Osteocyte (in vitro differentiated cells): ENCODE measurements around the gene PTPRG. TPM values are rescaled to one million over a fixed set of nuclear protein-coding genes. Genes with fewer than 3 reads are reported as not detected.
A peak's percentile ranks its signal among the peaks of the same experiment; 100 is the strongest.

ENCODE experiments used
- DNase-seq: peaks from one replicate; pipeline ENCODE4 v3.0.0; 2021; ENCODE audit warnings: mixed read lengths; ENCODE audit not compliant: unreplicated experiment; ENCODE audit errors: extremely low spot score
- H3K27ac Mint-ChIP-seq: one replicate; pipeline ENCODE4 v1.8.0; 2021; ENCODE audit warnings: mild to moderate bottlenecking, mixed read lengths; ENCODE audit not compliant: unreplicated experiment
- H3K27me3 Mint-ChIP-seq: one replicate; pipeline ENCODE4 v1.8.0; 2021; ENCODE audit warnings: mixed read lengths; ENCODE audit not compliant: unreplicated experiment
- H3K36me3 Mint-ChIP-seq: one replicate; pipeline ENCODE4 v1.8.0; 2021; ENCODE audit warnings: mixed read lengths; ENCODE audit not compliant: unreplicated experiment
- H3K4me1 Mint-ChIP-seq: one replicate; pipeline ENCODE4 v1.8.0; 2021; ENCODE audit warnings: mixed read lengths; ENCODE audit not compliant: unreplicated experiment
- H3K4me3 Mint-ChIP-seq: one replicate; pipeline ENCODE4 v1.8.0; 2021; ENCODE audit warnings: mild to moderate bottlenecking, moderate library complexity, mixed read lengths; ENCODE audit not compliant: unreplicated experiment
- H3K9me3 Mint-ChIP-seq: one replicate; pipeline ENCODE4 v1.8.0; 2021; ENCODE audit warnings: mixed read lengths; ENCODE audit not compliant: unreplicated experiment
- total RNA-seq: library from RNA; stranded (reverse); gene quantifications from 2 replicates; pipeline ENCODE4 v1.2.1, GENCODE V29; 2021
- TF ChIP-seq, protein P1 (sequence below): fragments of 200-600 bp; sonication (generic); IDR thresholded peaks from 2 replicates; pipeline ENCODE4 v1.5.0; 2021; ENCODE audit warnings: antibody characterized with exemption, mild to moderate bottlenecking, moderate library complexity

Gene PTPRG
- total RNA-seq, 1 donor from 2014 or later: 48.1 TPM

GRCh38 chr3:61924991-61925390 lies 363.6 kb downstream of the PTPRG start:
- H3K4me1 Mint-ChIP-seq: peaks cover 26% of the 10 kb centered on the region
- no peak overlapping the region for H3K4me3 Mint-ChIP-seq
- TF ChIP-seq, protein P1, sequence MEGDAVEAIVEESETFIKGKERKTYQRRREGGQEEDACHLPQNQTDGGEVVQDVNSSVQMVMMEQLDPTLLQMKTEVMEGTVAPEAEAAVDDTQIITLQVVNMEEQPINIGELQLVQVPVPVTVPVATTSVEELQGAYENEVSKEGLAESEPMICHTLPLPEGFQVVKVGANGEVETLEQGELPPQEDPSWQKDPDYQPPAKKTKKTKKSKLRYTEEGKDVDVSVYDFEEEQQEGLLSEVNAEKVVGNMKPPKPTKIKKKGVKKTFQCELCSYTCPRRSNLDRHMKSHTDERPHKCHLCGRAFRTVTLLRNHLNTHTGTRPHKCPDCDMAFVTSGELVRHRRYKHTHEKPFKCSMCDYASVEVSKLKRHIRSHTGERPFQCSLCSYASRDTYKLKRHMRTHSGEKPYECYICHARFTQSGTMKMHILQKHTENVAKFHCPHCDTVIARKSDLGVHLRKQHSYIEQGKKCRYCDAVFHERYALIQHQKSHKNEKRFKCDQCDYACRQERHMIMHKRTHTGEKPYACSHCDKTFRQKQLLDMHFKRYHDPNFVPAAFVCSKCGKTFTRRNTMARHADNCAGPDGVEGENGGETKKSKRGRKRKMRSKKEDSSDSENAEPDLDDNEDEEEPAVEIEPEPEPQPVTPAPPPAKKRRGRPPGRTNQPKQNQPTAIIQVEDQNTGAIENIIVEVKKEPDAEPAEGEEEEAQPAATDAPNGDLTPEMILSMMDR: no peak
- H3K27me3 Mint-ChIP-seq: no peaks in the 10 kb centered on the region
- H3K27ac Mint-ChIP-seq: no peak overlapping the region
- H3K36me3 Mint-ChIP-seq: no peaks in the 10 kb centered on the region
- H3K9me3 Mint-ChIP-seq: peaks cover 5% of the 10 kb centered on the region
- no peak for DNase-seq

DNA sequence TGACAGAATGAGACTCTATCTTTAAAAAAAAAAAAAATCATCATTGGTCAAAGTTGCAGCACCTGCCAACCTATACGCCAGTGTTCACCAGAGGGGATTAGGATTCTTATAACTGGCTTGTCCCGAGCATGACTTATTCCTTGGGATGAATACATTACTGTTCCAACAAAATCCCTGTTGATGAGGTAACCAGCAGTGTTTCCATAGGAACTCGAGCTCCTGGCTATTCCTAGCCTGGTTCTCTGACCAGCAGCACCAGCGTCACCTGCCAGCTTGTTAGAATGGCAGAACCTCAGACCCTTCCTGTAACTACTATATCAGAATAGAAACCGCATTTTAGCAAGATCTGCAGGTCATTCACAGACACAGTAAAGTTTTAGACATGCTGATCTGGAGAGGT lies 364.4 kb downstream of the PTPRG start:
- Mint-ChIP-seq H3K27me3 (no peaks in the 10 kb centered on the region), H3K4me1 (peaks cover 26% of the 10 kb centered on the region), H3K9me3 (peaks cover 5% of the 10 kb centered on the region), H3K27ac (no peak overlapping the region), H3K4me3 (no peak overlapping the region), H3K36me3 (peaks cover 2% of the 10 kb centered on the region)
- TF ChIP-seq, protein P1: no peak
- no peak for DNase-seq

DNA sequence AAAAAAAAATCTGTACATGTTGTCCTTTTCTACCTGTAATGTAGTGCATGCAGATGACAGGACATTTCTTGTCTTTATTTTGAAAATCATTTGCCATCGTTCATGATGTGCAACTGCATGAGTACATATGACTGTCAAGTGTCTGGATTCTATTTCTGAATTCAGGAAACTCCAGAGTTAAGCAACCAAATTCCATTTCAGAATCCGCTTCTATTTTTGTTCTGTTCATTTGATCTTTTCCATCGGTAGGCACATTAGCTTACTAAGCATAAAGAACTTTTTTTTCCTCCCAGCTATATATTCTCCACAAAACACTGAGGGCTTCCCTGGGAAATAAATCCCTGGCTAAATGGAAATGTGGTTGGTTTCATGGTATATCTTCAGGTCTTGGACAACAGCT lies 365.6 kb downstream of the PTPRG start:
- peaks cover 26% of the 10 kb centered on the region for H3K4me1 Mint-ChIP-seq
- peak overlapping the region; percentile 66 for H3K27ac Mint-ChIP-seq
- TF ChIP-seq, protein P1: no peak
- no peak overlapping the region for H3K4me3 Mint-ChIP-seq
- peaks cover 5% of the 10 kb centered on the region for H3K9me3 Mint-ChIP-seq
- H3K27me3 Mint-ChIP-seq: no peaks in the 10 kb centered on the region
- no peak for DNase-seq
- peaks cover 2% of the 10 kb centered on the region for H3K36me3 Mint-ChIP-seq

DNA sequence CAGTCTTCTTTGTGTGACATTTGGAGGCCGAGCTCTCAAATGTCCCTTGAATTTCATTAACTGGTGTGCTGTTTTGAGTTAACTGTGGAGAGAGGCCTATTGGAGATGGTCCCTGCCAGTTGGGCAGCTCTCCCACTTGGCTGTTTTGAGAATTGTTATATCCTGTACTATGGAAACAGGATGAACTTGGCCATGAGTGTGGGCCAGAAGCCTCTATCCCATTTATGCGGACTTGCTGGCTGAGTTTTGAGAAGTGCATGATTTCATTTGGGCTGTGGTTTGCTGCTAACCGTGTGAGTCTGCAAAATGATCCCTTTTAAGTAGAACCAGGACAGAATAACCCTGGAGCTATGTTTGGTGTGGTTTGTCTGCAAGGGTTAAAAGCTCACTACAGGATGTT lies 366.0 kb downstream of the PTPRG start:
- H3K27ac Mint-ChIP-seq: peak overlapping the region; percentile 66

DNA sequence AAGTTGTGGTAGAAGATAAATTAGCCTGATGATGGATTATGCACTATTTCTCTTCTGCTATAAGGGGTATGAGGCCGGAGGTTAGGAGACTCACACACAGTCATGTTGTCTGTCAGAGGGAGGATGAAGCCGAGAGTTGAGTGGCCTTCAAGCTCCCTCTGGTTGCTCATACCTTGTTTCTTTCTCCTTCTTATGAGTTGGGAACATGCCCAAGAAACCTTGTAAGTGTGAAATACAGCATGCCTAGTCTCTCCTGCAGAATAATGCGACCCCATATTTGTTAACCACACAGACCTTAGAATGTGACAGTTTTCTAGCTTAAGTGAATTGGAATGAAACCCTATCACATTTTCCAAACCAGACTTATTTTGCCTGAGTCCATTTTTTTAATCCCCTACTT lies 366.7 kb downstream of the PTPRG start:
- peak overlapping the region; percentile 32 for H3K27ac Mint-ChIP-seq
- TF ChIP-seq, protein P1: no peak
- H3K9me3 Mint-ChIP-seq: peaks cover 5% of the 10 kb centered on the region
- H3K27me3 Mint-ChIP-seq: no peaks in the 10 kb centered on the region
- no peak overlapping the region for H3K4me3 Mint-ChIP-seq
- DNase-seq: no peak
- peaks cover 26% of the 10 kb centered on the region for H3K4me1 Mint-ChIP-seq
- H3K36me3 Mint-ChIP-seq: peaks cover 2% of the 10 kb centered on the region

More for the DNA sequence above, 366.0 kb downstream of the PTPRG start:
- H3K4me1 Mint-ChIP-seq: peaks cover 26% of the 10 kb centered on the region
- no peaks in the 10 kb centered on the region for H3K27me3 Mint-ChIP-seq
- DNase-seq: no peak
- TF ChIP-seq, protein P1: no peak
- peaks cover 2% of the 10 kb centered on the region for H3K36me3 Mint-ChIP-seq
- H3K4me3 Mint-ChIP-seq: no peak overlapping the region
- H3K9me3 Mint-ChIP-seq: peaks cover 5% of the 10 kb centered on the region
